H9 (cell line): ENCODE measurements around the gene PLCL1. TPM values are rescaled to one million over a fixed set of nuclear protein-coding genes. Genes with fewer than 3 reads are reported as not detected.

Experiments
- DNase-seq: peaks from one replicate; pipeline ENCODE4 v3.0.0-alpha.2; 2017
- H2AFZ ChIP-seq: one replicate; pipeline ENCODE4 v1.6.1; 2013; ENCODE audit warnings: mild to moderate bottlenecking, low read length, control low read depth, moderate library complexity
- H2AK5ac ChIP-seq: 2 replicates; pipeline ENCODE4 v1.6.1; 2013; ENCODE audit warnings: low read length, control low read depth, mixed read lengths; ENCODE audit not compliant: insufficient read length
- H2BK120ac ChIP-seq: one replicate; pipeline ENCODE4 v1.6.1; 2013; ENCODE audit warnings: low read depth, mild to moderate bottlenecking, low read length, control low read depth, inconsistent platforms; ENCODE audit not compliant: poor library complexity, severe bottlenecking
- H2BK12ac ChIP-seq: 2 replicates; pipeline ENCODE4 v1.6.1; 2013; ENCODE audit warnings: low read length, control low read depth, mixed read lengths, low read depth; ENCODE audit not compliant: insufficient read length
- H2BK15ac ChIP-seq: 2 replicates; pipeline ENCODE4 v1.6.1; 2013; ENCODE audit warnings: low read depth, low read length, control low read depth
- H2BK20ac ChIP-seq: one replicate; pipeline ENCODE4 v1.6.1; 2013; ENCODE audit warnings: low read depth, mild to moderate bottlenecking, low read length, control low read depth, inconsistent platforms; ENCODE audit not compliant: poor library complexity, severe bottlenecking
- H2BK5ac ChIP-seq: 2 replicates; pipeline ENCODE4 v1.6.1; 2013; ENCODE audit warnings: low read length, control low read depth, mixed read lengths; ENCODE audit not compliant: insufficient read length
- H3K14ac ChIP-seq: 2 replicates; pipeline ENCODE4 v1.6.1; 2013; ENCODE audit warnings: low read length, control low read depth; ENCODE audit not compliant: insufficient read depth
- H3K18ac ChIP-seq: 2 replicates; pipeline ENCODE4 v1.6.1; 2013; ENCODE audit warnings: low read depth, mild to moderate bottlenecking, mixed read lengths, low read length, control low read depth; ENCODE audit not compliant: insufficient read length
- H3K23ac ChIP-seq: 2 replicates; pipeline ENCODE4 v1.6.1; 2013; ENCODE audit warnings: low read length, control low read depth, mixed read lengths, low read depth; ENCODE audit not compliant: insufficient read length
- H3K23me2 ChIP-seq: 2 replicates; pipeline ENCODE4 v1.6.1; 2013; ENCODE audit warnings: low read depth, mild to moderate bottlenecking, mixed read lengths, low read length, control low read depth; ENCODE audit not compliant: insufficient read length, poor library complexity, severe bottlenecking
- H3K27ac ChIP-seq: 2 replicates; pipeline ENCODE4 v1.5.1; 2013; ENCODE audit warnings: low read length, control low read depth, mixed read lengths, low read depth; ENCODE audit not compliant: insufficient read length
- H3K27me3 ChIP-seq: 2 replicates; pipeline ENCODE4 v1.6.1; 2013; ENCODE audit warnings: low read length, control low read depth, inconsistent platforms; ENCODE audit not compliant: insufficient read depth
- H3K4ac ChIP-seq: 2 replicates; pipeline ENCODE4 v1.6.1; 2013; ENCODE audit warnings: low read depth, mild to moderate bottlenecking, control low read depth, inconsistent platforms, low read length, moderate library complexity
- H3K4me1 ChIP-seq: 2 replicates; pipeline ENCODE4 v1.6.1; 2013; ENCODE audit warnings: low read length, control low read depth, inconsistent platforms; ENCODE audit not compliant: insufficient read depth
- H3K4me2 ChIP-seq: 2 replicates; pipeline ENCODE4 v1.6.1; 2013; ENCODE audit warnings: low read length, control low read depth, mixed read lengths; ENCODE audit not compliant: insufficient read length, insufficient read depth
- H3K56ac ChIP-seq: 2 replicates; pipeline ENCODE4 v1.6.1; 2013; ENCODE audit warnings: low read depth, mild to moderate bottlenecking, mixed read lengths, low read length, control low read depth; ENCODE audit not compliant: insufficient read length
- H3K79me1 ChIP-seq: 2 replicates; pipeline ENCODE4 v1.6.1; 2013; ENCODE audit warnings: low read depth, mild to moderate bottlenecking, moderate library complexity, low read length, control low read depth, inconsistent platforms; ENCODE audit not compliant: insufficient read depth, poor library complexity, severe bottlenecking
- H3K79me2 ChIP-seq: 2 replicates; pipeline ENCODE4 v1.6.1; 2013; ENCODE audit warnings: low read length, control low read depth, inconsistent platforms; ENCODE audit not compliant: insufficient read depth
- H3K9ac ChIP-seq: 2 replicates; pipeline ENCODE4 v1.6.1; 2013; ENCODE audit warnings: low read length, control low read depth, mixed read lengths; ENCODE audit not compliant: insufficient read length; ENCODE audit errors: extremely low read depth
- H3K9me3 ChIP-seq: one replicate; pipeline ENCODE4 v1.6.1; 2013; ENCODE audit warnings: low read depth, low read length, inconsistent platforms; ENCODE audit not compliant: control insufficient read depth
- H3T11ph ChIP-seq: one replicate; pipeline ENCODE4 v1.6.1; 2013; ENCODE audit warnings: mild to moderate bottlenecking, low read length, control low read depth, inconsistent platforms
- H4K20me1 ChIP-seq: one replicate; pipeline ENCODE4 v1.6.1; 2013; ENCODE audit not compliant: control insufficient read depth, insufficient read length, insufficient read depth
- H4K5ac ChIP-seq: 2 replicates; pipeline ENCODE4 v1.6.1; 2013; ENCODE audit warnings: low read depth, mild to moderate bottlenecking, mixed read lengths, low read length, control low read depth; ENCODE audit not compliant: insufficient read length
- H4K8ac ChIP-seq: replicated peaks from 2 replicates; pipeline ENCODE4 v1.6.1; 2013; ENCODE audit warnings: low read length, control low read depth, mixed read lengths, low read depth; ENCODE audit not compliant: insufficient read length
- H4K91ac ChIP-seq: 2 replicates; pipeline ENCODE4 v1.6.1; 2013; ENCODE audit warnings: low read depth, mild to moderate bottlenecking, moderate library complexity, mixed read lengths, low read length, control low read depth; ENCODE audit not compliant: insufficient read length
- H3K27ac Mint-ChIP-seq, 3 experiments: 2 replicates in 2 of 3; 3 replicates in 1 of 3; pipeline ENCODE4 v1.8.0; 2020 to 2021; ENCODE audit warnings: mixed read lengths in 3 of 3, mild to moderate bottlenecking in 1 of 3, moderate library complexity in 1 of 3
- H3K27me3 Mint-ChIP-seq: 2 replicates; pipeline ENCODE4 v1.8.0; 2021; ENCODE audit warnings: low read depth, mild to moderate bottlenecking, moderate library complexity, mixed read lengths
- H3K36me3 Mint-ChIP-seq, 3 experiments: 2 replicates in 2 of 3; 3 replicates in 1 of 3; pipeline ENCODE4 v1.8.0; 2020 to 2021; ENCODE audit warnings: low read depth in 3 of 3, mixed read lengths in 3 of 3; ENCODE audit not compliant: insufficient read depth in 1 of 3
- H3K4me1 Mint-ChIP-seq, 2 experiments: 2 replicates each; pipeline ENCODE4 v1.8.0; 2020; ENCODE audit warnings: mixed read lengths in 2 of 2
- H3K4me3 Mint-ChIP-seq, 2 experiments: 2 replicates in 1 of 2; 3 replicates in 1 of 2; pipeline ENCODE4 v1.8.0; 2020 to 2021; ENCODE audit warnings: mild to moderate bottlenecking in 2 of 2, mixed read lengths in 2 of 2, moderate library complexity in 1 of 2
- H3K9me3 Mint-ChIP-seq, 2 experiments: 2 replicates in 1 of 2; 3 replicates in 1 of 2; pipeline ENCODE4 v1.8.0; 2020; ENCODE audit warnings: mild to moderate bottlenecking in 2 of 2, mixed read lengths in 2 of 2, moderate library complexity in 1 of 2
- WGBS: extraction: QIAGEN DNeasy Blood & Tissue Kit; methylation state at CpG from one replicate; pipeline ENCODE4 v1.1.7; 2013; ENCODE audit warnings: missing lambda C conversion rate, low lambda C conversion rate, mixed read lengths; ENCODE audit not compliant: insufficient read length; ENCODE audit errors: extremely low coverage; 5-methylcytosine and 5-hydroxymethylcytosine counted together
- total RNA-seq: library from RNA; stranded (reverse); gene quantifications from 2 replicates; pipeline ENCODE4 v1.2.1, GENCODE V29; 2021
- TF ChIP-seq, protein P1 (sequence below): fragments of 200-600 bp; sonication (generic); conservative IDR thresholded peaks from 3 replicates; pipeline ENCODE4 v1.8.0; 2021; ENCODE audit warnings: antibody characterized with exemption, mild to moderate bottlenecking

PLCL1 gene
- total RNA-seq, 1 experiment from 2014 or later: 0.04 TPM

DNA sequence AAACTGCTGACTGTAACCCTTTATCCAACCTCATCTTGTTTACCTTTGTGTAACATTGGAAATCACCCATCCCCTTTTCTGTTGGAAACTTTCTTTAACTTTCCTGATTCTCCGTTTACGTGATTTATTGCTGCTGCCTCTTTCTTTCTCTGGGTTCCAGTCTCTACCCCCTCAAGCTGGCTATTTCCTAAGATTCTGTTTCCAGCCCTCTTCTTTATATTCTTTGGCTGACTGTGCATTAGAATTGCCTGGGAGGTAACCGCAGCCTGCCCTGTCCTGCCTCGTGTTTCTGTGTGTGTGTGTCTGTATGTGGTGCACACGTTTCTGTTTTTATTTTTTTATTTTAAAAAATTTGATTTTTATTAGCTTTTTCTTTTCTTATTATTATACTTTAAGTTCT lies 229.2 kb downstream of the PLCL1 start:
- H3K4me2 ChIP-seq: no peak overlapping the region
- H3K56ac ChIP-seq: no peak overlapping the region
- no peak overlapping the region for H2BK5ac ChIP-seq
- H4K20me1 ChIP-seq: no peaks in the 10 kb centered on the region
- no peak for DNase-seq
- no peaks in the 10 kb centered on the region for H3K23me2 ChIP-seq
- no peak overlapping the region for H2AK5ac ChIP-seq
- no peak overlapping the region for H2AFZ ChIP-seq
- H3T11ph ChIP-seq: no peak overlapping the region
- no peak overlapping the region for H3K23ac ChIP-seq
- TF ChIP-seq, protein P1, sequence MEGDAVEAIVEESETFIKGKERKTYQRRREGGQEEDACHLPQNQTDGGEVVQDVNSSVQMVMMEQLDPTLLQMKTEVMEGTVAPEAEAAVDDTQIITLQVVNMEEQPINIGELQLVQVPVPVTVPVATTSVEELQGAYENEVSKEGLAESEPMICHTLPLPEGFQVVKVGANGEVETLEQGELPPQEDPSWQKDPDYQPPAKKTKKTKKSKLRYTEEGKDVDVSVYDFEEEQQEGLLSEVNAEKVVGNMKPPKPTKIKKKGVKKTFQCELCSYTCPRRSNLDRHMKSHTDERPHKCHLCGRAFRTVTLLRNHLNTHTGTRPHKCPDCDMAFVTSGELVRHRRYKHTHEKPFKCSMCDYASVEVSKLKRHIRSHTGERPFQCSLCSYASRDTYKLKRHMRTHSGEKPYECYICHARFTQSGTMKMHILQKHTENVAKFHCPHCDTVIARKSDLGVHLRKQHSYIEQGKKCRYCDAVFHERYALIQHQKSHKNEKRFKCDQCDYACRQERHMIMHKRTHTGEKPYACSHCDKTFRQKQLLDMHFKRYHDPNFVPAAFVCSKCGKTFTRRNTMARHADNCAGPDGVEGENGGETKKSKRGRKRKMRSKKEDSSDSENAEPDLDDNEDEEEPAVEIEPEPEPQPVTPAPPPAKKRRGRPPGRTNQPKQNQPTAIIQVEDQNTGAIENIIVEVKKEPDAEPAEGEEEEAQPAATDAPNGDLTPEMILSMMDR: no peak
- H2BK12ac ChIP-seq: no peak overlapping the region
- WGBS: no CpG with 5 or more reads among the region's 5 CpGs
- no peaks in the 10 kb centered on the region for H3K79me1 ChIP-seq
- no peaks in the 10 kb centered on the region for H3K4me1 ChIP-seq
- H3K4ac ChIP-seq: no peak overlapping the region
- Mint-ChIP-seq H3K27me3 (no peaks in the 10 kb centered on the region; the same call in 1 of the 2 replicates), H3K27ac (no peak overlapping the region), H3K4me3 (no peak overlapping the region), H3K4me1 (peaks cover 2 to 10% of the 10 kb centered on the region in 2 experiments; a peak in 3 of 4 replicates), H3K36me3 (no peaks in the 10 kb centered on the region), H3K9me3 (no peaks in the 10 kb centered on the region)
- H2BK15ac ChIP-seq: no peak overlapping the region
- H3K27ac ChIP-seq: no peak overlapping the region
- no peak overlapping the region for H3K9ac ChIP-seq
- H4K91ac ChIP-seq: no peak overlapping the region
- H2BK20ac ChIP-seq: no peak overlapping the region
- no peak overlapping the region for H4K5ac ChIP-seq
- no peak overlapping the region for H2BK120ac ChIP-seq
- H3K14ac ChIP-seq: no peak overlapping the region
- H3K27me3 ChIP-seq: no peaks in the 10 kb centered on the region
- no peaks in the 10 kb centered on the region for H3K79me2 ChIP-seq
- no peak overlapping the region for H4K8ac ChIP-seq
- no peaks in the 10 kb centered on the region for H3K9me3 ChIP-seq
- H3K18ac ChIP-seq: no peak overlapping the region
